ENCODE measurements around the gene ARSB. TPM values are rescaled to one million over a fixed set of nuclear protein-coding genes. Genes with fewer than 3 reads are reported as not detected.

The ARSB gene
- total and polyA plus RNA-seq, 9 of the 15 experiments (the other 6 are each of a cell fraction or from before 2014, with no cell fraction given) = 0.52 to 4.6 (median 2.4) TPM

- TF ChIP-seq MBD1 (CRISPR knock-in tag; IDR thresholded peaks at IDR 0.05) = no peak
- peak; percentile 85 to 89 for TF ChIP-seq RAD21 (CRISPR knock-in tag; conservative IDR thresholded peaks at IDR 0.05 in 1 of 2, IDR thresholded peaks at IDR 0.05 in 1 of 2)
- TF ChIP-seq HNRNPL (IDR thresholded peaks at IDR 0.05; ENCODE audit: low read depth, low read length) = no peak
- peak; percentile 53 for TF ChIP-seq HNRNPLL (IDR thresholded peaks at IDR 0.05; ENCODE audit: low read depth, low read length, poor library complexity, severe bottlenecking)
- TF ChIP-seq AFF4 (CRISPR knock-in tag; IDR thresholded peaks at IDR 0.05) = no peak
- peak; percentile 16; the same call in 1 of the 2 replicates for TF ChIP-seq NFIC (IDR thresholded peaks at IDR 0.05)
- TF ChIP-seq ZNF511 (CRISPR knock-in tag; IDR thresholded peaks at IDR 0.05) = no peak
- TF ChIP-seq STAG1 (CRISPR knock-in tag; IDR thresholded peaks at IDR 0.05; ENCODE audit: borderline replicate concordance) = peak; percentile 69; the same call in 1 of the 2 replicates
- peak; percentile 31; the same call in 1 of the 2 replicates for TF ChIP-seq CXXC5 (CRISPR knock-in tag; IDR thresholded peaks at IDR 0.05)
- TF ChIP-seq CTCF (IDR thresholded peaks at IDR 0.05 in 2 of 3, conservative IDR thresholded peaks at IDR 0.05 in 1 of 3; ENCODE audit: insufficient read depth in 2 of 3, low read depth in 1 of 3, low read length in 3 of 3) = peak; percentile 80 to 88 (median 86)
- TF ChIP-seq DEAF1 (CRISPR knock-in tag; IDR thresholded peaks at IDR 0.05) = peak; percentile 92
- TF ChIP-seq MLLT1 (IDR thresholded peaks at IDR 0.05) = no peak
- no peak for TF ChIP-seq SNAPC5 (CRISPR knock-in tag; IDR thresholded peaks at IDR 0.05)
These were observed 35.9 kb upstream of the ARSB start (continued) for GRCh38 chr5:79020861-79021561.

All from K562 (cell line).